Nephron (organoid): ENCODE data around the gene TAS1R1.
A peak's percentile ranks its signal among the peaks of the same experiment; 100 is the strongest.

Experiments
- H3K27ac Mint-ChIP-seq, 3 experiments: 2 replicates each; pipeline ENCODE4 v1.8.0; 2020; ENCODE audit warnings: mixed read lengths in 3 of 3, mild to moderate bottlenecking in 2 of 3, moderate library complexity in 1 of 3
- H3K27me3 Mint-ChIP-seq: 2 replicates; pipeline ENCODE4 v1.8.0; 2021; ENCODE audit warnings: low read depth, mild to moderate bottlenecking, moderate library complexity, mixed read lengths
- H3K36me3 Mint-ChIP-seq: 2 replicates; pipeline ENCODE4 v1.8.0; 2020; ENCODE audit warnings: low read depth, mixed read lengths
- H3K4me1 Mint-ChIP-seq: 2 replicates; pipeline ENCODE4 v1.8.0; 2020; ENCODE audit warnings: mixed read lengths
- H3K4me3 Mint-ChIP-seq, 3 experiments: 2 replicates each; pipeline ENCODE4 v1.8.0; 2020; ENCODE audit warnings: mild to moderate bottlenecking in 3 of 3, mixed read lengths in 3 of 3, moderate library complexity in 2 of 3
- H3K9me3 Mint-ChIP-seq: 2 replicates; pipeline ENCODE4 v1.8.0; 2020; ENCODE audit warnings: mixed read lengths
- CTCF ChIP-seq, 3 experiments: fragments of 200-600 bp; sonication (generic); IDR thresholded peaks; one replicate each; pipeline ENCODE4 v1.5.0; 2021; ENCODE audit warnings: antibody characterized with exemption in 3 of 3; ENCODE audit not compliant: unreplicated experiment in 3 of 3

The TAS1R1 gene

GRCh38 chr1:6621429-6622391 is 66.6 kb downstream of the TAS1R1 start:
- peak overlapping the region in 2 of 3 experiments; percentile 44 to 48 for H3K4me3 Mint-ChIP-seq
- H3K4me1 Mint-ChIP-seq = peaks cover 16% of the 10 kb centered on the region
- H3K36me3 Mint-ChIP-seq = peaks cover 54% of the 10 kb centered on the region
- H3K9me3 Mint-ChIP-seq = no peaks in the 10 kb centered on the region
- TF ChIP-seq CTCF (IDR thresholded peaks at IDR 0.05; ENCODE audit: unreplicated experiment in 3 of 3) = no peak
- H3K27ac Mint-ChIP-seq = peak overlapping the region in 2 of 3 experiments; percentile 52 to 62
- H3K27me3 Mint-ChIP-seq = no peaks in the 10 kb centered on the region

- peak overlapping the region; percentile 40 to 63 (median 44) for H3K4me3 Mint-ChIP-seq
Observed at GRCh38 chr1:6622396-6623152, 67.5 kb downstream of the TAS1R1 start.

GRCh38 chr1:6623269-6623965 is 68.3 kb downstream of the TAS1R1 start:
- Mint-ChIP-seq H3K9me3 (no peaks in the 10 kb centered on the region), H3K27me3 (no peaks in the 10 kb centered on the region), H3K36me3 (peaks cover 59% of the 10 kb centered on the region), H3K4me1 (peaks cover 26% of the 10 kb centered on the region), H3K27ac (peak overlapping the region; percentile 17 to 69 (median 62)), H3K4me3 (peak overlapping the region; percentile 50 to 63 (median 57))
- TF ChIP-seq CTCF (IDR thresholded peaks at IDR 0.05; ENCODE audit: unreplicated experiment in 3 of 3) = no peak

More at GRCh38 chr1:6622396-6623152, 67.5 kb downstream of the TAS1R1 start:
- no peaks in the 10 kb centered on the region for H3K9me3 Mint-ChIP-seq
- H3K27me3 Mint-ChIP-seq = no peaks in the 10 kb centered on the region
- peaks cover 55% of the 10 kb centered on the region for H3K36me3 Mint-ChIP-seq
- peak overlapping the region in 2 of 3 experiments; percentile 52 to 62 for H3K27ac Mint-ChIP-seq
- TF ChIP-seq CTCF (IDR thresholded peaks at IDR 0.05; ENCODE audit: unreplicated experiment in 3 of 3) = no peak
- peaks cover 21% of the 10 kb centered on the region for H3K4me1 Mint-ChIP-seq

GRCh38 chr1:6624710-6625583 is 69.8 kb downstream of the TAS1R1 start, which contains the start of gene THAP3:
Gene THAP3 (plus strand): TSS chr1:6624868. CDS start chr1:6625219, 351 bp downstream.
- TF ChIP-seq CTCF (IDR thresholded peaks at IDR 0.05; ENCODE audit: unreplicated experiment in 3 of 3) = peak in 1 of 3 experiments; percentile 36
- Mint-ChIP-seq H3K9me3 (no peaks in the 10 kb centered on the region), H3K36me3 (peaks cover 55% of the 10 kb centered on the region), H3K27me3 (no peaks in the 10 kb centered on the region), H3K4me1 (peaks cover 26% of the 10 kb centered on the region), H3K27ac (peak within 1 kb of the TSS; percentile 88 to 96 (median 96)), H3K4me3 (peak within 1 kb of the TSS; percentile 91 to 98 (median 98))
